ENCODE results near the gene TBX4.

TBX4 gene

GRCh38 chr17:61405686-61406536 lies 46.3 kb upstream of the TBX4 start:
- POLR2A ChIA-PET (ENCODE audit: low non-redundant PET) = no interaction called here
- no peak overlapping the region for H3K27ac ChIP-seq
- TF ChIP-seq CTCF (conservative IDR thresholded peaks at IDR 0.05; ENCODE audit: low read depth) = no peak
- DNase-seq (ENCODE audit: low spot score) = no peak
- CTCF ChIA-PET = interaction anchor here (0.6 kb wide), 1 partner anchor 68 kb away, joined by 3 read pairs; no protein-coding TSS in a partner anchor

- H3K27ac ChIP-seq = no peak overlapping the region
- POLR2A ChIA-PET (ENCODE audit: low non-redundant PET) = interaction anchor here (0.5 kb wide), 1 partner anchor 153 kb away, joined by 3 read pairs; no protein-coding TSS in a partner anchor
- no peak for DNase-seq (ENCODE audit: low spot score)
- no peak for TF ChIP-seq CTCF (conservative IDR thresholded peaks at IDR 0.05; ENCODE audit: low read depth)
- CTCF ChIA-PET = no interaction called here
Measured at GRCh38 chr17:61406537-61406845, 45.7 kb upstream of the TBX4 start.

- H3K27ac ChIP-seq = no peak overlapping the region
- DNase-seq (ENCODE audit: low spot score) = no peak
- ChIA-PET CTCF (interaction anchor here (2.4 kb wide), 1 partner anchor 687 kb away, joined by 15 read pairs; no protein-coding TSS in a partner anchor), POLR2A (ENCODE audit: low non-redundant PET) (interaction anchor here (0.5 kb wide), 1 partner anchor 152 kb away, joined by 3 read pairs; no protein-coding TSS in a partner anchor)
- TF ChIP-seq CTCF (conservative IDR thresholded peaks at IDR 0.05; ENCODE audit: low read depth) = no peak
Measured at GRCh38 chr17:61406971-61407911, 45.0 kb upstream of the TBX4 start.

- H3K27ac ChIP-seq = no peak overlapping the region
- CTCF ChIA-PET = interaction anchor here (0.6 to 2.4 kb wide), 4 partner anchors 8 to 688 kb away, joined by 5 to 15 read pairs (median 6); partner anchors contain the start of gene TBX2
- no peak for DNase-seq (ENCODE audit: low spot score)
- POLR2A ChIA-PET (ENCODE audit: low non-redundant PET) = no interaction called here
- TF ChIP-seq CTCF (conservative IDR thresholded peaks at IDR 0.05; ENCODE audit: low read depth) = no peak
Measured at GRCh38 chr17:61408151-61409041, 43.8 kb upstream of the TBX4 start.

GRCh38 chr17:61409301-61410112 lies 42.7 kb upstream of the TBX4 start:
- DNase-seq (ENCODE audit: low spot score) = peak; percentile 75
- ChIA-PET CTCF (interaction anchor here (0.6 to 2.4 kb wide), 6 partner anchors 10 to 689 kb away, joined by 3 to 15 read pairs (median 4); partner anchors contain the start of gene TBX2), POLR2A (ENCODE audit: low non-redundant PET) (no interaction called here)
- TF ChIP-seq CTCF (conservative IDR thresholded peaks at IDR 0.05; ENCODE audit: low read depth) = peak; percentile 88
- H3K27ac ChIP-seq = 0 out of 2 replicates have a peak overlapping the region, but pooled peaks have one; percentile 14
